ENCODE data around the gene MTHFD2.
"Not testable (repeated sequence)": the region's sequence is repeated elsewhere in the genome, so short reads cannot be mapped to it uniquely, and the experiment has no call there.

The MTHFD2 gene

GRCh38 chr2:74198023-74198460, 373 bp upstream of the MTHFD2 start:
- no peak for DNase-seq

DNA sequence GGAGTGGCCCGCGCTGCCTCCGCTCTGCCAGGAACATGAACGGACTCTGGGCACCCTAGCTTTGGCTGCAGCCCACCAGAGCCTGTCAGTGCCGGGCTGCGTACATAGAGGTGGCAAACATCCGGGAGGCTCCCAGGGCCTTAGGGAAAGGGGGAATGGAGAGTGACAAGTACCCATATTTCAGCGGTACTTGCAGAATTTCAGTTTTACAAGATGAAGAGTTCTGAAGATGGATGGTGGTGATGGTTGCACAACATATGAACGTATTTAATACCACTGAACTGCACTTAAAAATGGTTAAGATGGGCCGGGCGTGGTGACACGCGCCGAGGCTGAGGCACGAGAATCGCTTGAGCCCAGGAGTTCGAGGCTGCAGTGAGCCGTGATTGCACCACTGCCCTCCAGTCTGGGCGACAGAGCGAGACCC, 873 bp downstream of the MTHFD2 start:
- DNase-seq = no peak

DNA sequence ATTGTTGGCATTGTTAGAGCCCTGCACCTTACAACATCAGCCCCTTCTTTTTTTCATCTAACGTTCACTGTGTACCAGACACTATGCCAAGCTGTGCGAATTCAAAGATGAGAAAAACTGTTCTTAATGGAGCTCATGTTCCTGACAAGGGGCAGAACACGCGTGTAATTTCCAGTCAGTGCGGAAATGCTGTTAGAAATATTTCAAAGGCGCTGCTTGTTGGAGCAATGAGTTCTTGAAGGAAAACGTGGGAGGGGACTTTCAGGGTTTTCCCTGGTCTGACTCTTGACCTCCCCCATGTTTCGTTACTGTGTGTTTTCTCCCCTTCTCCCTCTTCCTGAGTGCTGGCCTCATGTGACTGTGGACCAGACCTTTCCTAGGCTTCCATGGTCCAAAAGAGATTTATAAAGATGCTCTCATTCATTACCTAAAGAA, 1.5 kb downstream of the MTHFD2 start:
- peak; percentile 60 for DNase-seq

DNA sequence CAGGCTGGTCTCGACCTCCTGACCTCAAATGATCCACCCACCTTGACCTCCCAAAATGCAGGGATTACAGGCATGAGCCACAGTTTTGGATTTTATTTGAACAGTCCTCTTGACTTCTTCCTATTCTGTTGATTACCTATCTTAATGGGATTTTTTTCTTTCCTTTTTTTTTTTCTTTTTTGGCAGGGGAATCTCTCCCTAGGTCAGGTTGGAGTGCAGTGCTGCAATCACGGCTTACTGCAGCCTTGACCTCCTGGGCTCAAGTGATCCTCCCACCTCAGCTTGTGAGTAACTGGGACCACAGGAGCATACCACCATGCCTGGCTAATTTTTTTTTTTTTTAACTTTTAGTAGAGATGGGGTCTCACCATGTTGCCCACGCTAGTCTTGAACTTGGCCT, 2.8 kb downstream of the MTHFD2 start:
- DNase-seq = no peak

- DNase-seq = no peak
Measured at GRCh38 chr2:74201596-74201995, 3.2 kb downstream of the MTHFD2 start.

DNA sequence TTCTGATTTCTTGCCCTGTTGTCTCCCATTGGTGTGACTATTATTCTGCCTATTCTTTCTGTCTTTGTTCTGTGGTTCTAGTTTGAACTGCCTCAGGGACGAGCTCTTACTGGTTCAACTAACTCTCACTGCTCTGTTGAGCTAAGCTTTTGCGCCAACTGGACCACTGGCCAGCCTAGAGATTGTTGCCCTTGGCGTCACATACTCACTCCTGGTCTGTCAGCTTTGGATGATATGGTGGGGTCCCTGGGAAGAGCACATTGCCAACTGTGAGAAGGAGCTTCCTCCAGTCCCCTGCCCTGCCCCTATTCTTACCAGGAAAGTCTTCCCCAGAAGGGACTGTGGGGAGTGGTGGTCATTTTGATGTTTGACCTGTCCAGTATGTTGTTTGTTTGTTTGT, 6.0 kb downstream of the MTHFD2 start:
- DNase-seq = no peak

DNA sequence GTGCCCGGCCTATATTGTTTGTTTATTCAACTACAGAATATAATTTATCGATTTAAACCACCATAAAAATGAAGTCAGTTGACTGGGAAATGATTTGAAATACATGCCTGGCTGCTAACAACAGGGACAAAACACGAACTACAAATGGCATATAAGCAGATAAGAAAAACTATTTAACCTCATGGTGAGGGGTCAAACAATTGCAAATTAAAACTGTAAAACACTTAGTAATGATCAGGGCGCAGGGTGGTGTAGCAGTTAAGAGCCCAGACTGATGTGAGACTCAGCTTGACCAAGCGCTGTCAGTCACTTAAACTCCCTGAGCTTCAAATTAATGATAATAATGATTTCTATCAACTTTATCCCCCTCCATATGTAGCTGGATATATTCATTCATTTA, 6.7 kb downstream of the MTHFD2 start:
- DNase-seq = no peak

DNA sequence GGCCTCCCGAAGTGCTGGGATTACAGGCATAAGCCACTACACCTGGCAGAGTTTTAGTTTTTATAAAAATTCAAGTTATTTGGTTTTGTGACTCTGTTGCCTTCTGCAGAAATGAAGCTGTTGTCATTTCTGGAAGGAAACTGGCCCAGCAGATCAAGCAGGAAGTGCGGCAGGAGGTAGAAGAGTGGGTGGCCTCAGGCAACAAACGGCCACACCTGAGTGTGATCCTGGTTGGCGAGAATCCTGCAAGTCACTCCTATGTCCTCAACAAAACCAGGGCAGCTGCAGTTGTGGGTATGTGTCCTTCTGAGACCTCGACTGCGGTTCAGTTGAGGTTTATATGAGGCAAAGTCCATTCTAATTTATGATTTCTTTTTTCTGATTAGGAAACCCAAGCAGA, 7.2 kb downstream of the MTHFD2 start:
- DNase-seq = peak; percentile 45

- peak; percentile 82 for DNase-seq
Measured at GRCh38 chr2:74206180-74206688, 7.8 kb downstream of the MTHFD2 start.

- no peak for DNase-seq
Measured at GRCh38 chr2:74212702-74213410, 14.4 kb downstream of the MTHFD2 start.

- not testable (repeated sequence) for DNase-seq
Measured at GRCh38 chr2:74215771-74216170, 17.4 kb downstream of the MTHFD2 start.

GRCh38 chr2:74216642-74217041, 18.2 kb downstream of the MTHFD2 start:
- no peak for DNase-seq

DNA sequence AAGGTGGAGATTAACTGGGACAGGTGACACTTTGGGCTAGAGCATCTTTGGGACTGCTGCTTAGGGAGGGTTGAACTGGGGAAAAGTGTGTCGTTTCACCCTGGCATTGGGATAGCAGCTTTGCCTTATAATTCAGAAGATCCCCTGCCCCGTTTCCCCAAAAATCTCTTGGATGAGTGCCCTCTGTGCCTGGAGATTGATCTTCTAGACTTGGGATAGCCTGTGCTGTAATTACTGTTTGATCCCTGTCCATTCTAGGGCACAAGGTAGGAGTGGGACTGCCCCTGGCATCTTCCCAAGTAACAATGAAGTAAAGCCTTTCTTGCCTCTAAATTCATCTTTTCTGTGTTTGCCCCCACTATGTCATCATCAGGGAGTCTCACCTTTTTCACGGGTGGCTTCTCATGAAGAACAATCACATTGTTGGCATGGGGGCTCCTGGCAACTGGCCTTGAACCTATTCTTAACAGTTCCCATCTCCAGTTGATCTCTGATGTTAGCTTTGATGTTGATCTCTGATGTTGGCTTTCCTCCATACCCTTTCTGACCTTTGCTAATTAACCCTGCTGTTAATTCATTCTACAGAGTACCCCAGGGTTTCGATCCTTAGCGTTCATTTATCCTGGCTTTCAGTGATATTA, 21.6 kb downstream of the MTHFD2 start:
- no peak for DNase-seq

DNA sequence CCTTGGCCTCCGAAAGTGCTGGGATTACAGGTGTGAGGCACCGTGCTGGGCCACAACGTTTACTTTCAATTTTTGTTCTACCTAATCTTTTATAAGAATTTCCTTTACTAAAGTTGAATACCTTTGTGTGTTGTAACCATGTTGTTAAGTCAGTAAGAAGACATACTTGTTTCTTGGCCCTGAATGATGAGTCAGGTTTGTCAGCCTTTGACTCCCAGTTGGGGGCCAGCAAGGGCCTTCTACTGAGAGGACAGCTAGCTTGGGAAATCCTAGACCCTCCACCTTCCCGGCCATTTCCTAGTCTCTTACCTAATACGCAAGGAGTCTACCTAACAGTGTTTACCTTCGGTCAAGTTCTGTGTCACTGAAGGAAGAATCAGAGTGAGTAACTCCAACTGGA, 22.7 kb downstream of the MTHFD2 start:
- DNase-seq = no peak

GRCh38 chr2:74221604-74222299, 23.3 kb downstream of the MTHFD2 start:
- no peak for DNase-seq

- no peak for DNase-seq
Measured at GRCh38 chr2:74222300-74222650, 23.9 kb downstream of the MTHFD2 start.

DNA sequence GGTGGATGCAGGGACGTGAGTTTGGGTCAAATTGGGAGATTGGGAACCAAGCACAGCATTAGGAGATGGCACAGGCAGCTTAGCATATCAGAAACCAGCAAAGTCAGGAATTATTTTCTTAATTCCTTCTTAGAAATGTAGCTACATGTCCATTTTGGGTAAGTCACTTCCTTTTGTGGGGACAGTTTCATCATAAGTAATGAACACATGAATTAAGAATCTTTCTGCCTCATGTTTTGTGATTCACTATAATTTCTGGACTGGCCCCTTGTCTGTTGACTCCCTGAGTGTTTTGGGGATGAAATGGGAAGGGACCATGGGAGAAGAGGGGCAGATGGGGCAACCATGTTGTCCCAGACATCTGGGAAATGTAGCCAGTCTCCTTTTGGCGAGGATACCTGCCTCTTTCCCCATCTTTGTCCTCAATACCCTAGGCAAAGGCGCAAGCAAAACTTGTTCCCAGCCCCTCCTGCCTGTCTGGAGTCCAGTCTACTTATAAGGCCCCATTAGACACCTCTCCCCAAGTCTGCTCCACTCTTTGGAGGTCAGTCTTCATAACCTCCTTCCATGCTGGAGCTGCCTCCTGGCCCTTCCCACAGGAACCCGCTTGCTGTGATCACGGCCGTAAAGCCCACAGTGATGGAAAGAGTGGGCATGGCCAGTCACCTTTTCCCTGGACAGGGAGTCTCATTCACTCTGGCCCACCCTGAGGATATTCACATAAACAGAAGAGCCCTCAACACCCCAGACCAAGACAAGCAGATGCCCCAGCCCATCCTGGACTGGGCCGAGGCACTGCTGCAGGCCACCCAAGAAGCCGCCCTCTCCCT, 25.7 kb downstream of the MTHFD2 start:
- no peak for DNase-seq

- DNase-seq = no peak
Measured at GRCh38 chr2:74225698-74226459, 27.5 kb downstream of the MTHFD2 start.

DNA sequence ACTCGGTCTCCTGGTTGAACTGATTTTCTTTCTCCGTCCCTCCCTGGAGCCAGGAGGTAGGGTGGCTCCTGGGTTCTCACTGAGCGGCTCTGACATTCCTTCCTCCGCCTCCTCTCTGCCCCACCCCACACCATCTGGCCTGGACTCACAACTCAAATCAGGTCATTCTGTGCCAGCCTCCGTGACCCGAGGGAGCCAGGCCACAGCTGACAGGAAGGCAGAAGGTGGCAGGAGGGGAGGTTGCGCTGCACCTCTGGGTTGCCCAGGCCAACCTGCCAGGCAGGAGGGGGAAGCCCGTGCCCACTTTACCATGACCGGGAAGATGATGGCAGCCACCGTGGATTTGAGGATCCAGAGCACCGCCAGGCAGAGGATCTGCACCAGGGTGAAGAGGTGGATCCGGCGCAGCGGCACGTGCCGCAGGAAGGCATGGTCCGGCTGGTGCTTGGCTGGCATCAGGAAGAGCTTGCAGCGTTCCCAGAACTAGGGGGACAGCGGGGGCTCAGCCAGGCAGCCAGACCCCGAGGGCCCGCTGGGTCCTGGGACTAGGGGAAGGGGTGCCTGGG, 28.3 kb downstream of the MTHFD2 start:
- no peak for DNase-seq

GRCh38 chr2:74227646-74228045, 29.2 kb downstream of the MTHFD2 start:
- DNase-seq = no peak

DNA sequence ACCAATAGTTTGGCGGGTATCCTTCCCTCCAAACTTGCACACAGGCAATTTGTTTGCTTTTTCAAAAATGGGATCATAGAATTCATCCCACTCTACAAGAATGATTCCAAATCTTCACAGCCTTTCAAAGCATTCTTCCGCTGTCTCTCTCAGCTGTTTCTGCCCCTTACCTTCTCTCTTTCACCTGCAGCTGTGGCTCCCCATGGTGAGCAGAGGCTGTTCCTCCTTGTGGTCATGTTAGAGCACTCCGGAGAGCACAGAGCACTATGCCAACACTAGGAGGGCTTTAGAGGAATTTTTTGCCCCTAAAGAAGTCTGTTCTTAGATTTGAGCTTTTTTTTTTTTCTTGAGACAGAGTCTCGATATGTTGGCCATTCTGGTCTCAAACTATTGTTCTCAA, 30.4 kb downstream of the MTHFD2 start:
- no peak for DNase-seq

GRCh38 chr2:74229865-74230264, 31.4 kb downstream of the MTHFD2 start:
- not testable (repeated sequence) for DNase-seq
